ENCODE data around the gene CREB3L4. TPM values are rescaled to one million over a fixed set of nuclear protein-coding genes. Genes with fewer than 3 reads are reported as not detected.

The CREB3L4 gene
- total and polyA plus RNA-seq, 2 of the 13 experiments (the other 11 are each of a cell fraction or from before 2014, with no cell fraction given) = 9.9 to 18.7 TPM

DNA sequence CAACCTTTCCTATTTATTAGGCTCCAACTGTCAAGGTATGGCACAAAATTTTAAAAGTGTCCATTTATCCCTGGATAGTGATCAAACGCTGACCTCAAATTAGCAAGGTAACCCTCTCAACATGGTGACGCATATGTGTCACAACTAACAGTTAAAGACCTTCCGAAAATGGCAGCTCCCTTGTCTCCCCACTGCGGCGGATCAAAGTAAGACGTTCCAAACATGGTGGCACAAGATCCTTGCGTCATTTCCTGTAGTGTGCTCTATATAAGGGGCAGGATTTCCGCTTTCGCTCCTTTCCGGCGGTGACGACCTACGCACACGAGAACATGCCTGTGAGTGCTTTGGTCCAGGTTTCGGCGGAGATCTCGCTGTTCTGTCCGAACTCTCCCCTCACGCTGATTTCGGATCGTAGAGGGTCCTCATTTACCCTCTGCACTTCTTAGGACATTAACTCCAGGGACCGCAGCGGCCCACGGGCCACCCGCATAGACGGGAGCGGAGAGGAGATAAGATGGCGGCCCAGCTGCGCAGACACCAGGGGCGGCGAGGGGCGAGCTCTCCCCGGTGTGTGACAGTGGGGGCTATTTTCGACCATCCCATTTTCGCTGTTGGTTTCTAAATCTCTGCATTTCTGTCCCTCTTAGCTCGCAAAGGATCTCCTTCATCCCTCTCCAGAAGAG, 22.9 kb downstream of the CREB3L4 start, which contains the start of gene RPS27 (continued):
- TF ChIP-seq, protein P1, sequence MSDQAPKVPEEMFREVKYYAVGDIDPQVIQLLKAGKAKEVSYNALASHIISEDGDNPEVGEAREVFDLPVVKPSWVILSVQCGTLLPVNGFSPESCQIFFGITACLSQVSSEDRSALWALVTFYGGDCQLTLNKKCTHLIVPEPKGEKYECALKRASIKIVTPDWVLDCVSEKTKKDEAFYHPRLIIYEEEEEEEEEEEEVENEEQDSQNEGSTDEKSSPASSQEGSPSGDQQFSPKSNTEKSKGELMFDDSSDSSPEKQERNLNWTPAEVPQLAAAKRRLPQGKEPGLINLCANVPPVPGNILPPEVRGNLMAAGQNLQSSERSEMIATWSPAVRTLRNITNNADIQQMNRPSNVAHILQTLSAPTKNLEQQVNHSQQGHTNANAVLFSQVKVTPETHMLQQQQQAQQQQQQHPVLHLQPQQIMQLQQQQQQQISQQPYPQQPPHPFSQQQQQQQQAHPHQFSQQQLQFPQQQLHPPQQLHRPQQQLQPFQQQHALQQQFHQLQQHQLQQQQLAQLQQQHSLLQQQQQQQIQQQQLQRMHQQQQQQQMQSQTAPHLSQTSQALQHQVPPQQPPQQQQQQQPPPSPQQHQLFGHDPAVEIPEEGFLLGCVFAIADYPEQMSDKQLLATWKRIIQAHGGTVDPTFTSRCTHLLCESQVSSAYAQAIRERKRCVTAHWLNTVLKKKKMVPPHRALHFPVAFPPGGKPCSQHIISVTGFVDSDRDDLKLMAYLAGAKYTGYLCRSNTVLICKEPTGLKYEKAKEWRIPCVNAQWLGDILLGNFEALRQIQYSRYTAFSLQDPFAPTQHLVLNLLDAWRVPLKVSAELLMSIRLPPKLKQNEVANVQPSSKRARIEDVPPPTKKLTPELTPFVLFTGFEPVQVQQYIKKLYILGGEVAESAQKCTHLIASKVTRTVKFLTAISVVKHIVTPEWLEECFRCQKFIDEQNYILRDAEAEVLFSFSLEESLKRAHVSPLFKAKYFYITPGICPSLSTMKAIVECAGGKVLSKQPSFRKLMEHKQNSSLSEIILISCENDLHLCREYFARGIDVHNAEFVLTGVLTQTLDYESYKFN (CRISPR knock-in tag; conservative IDR thresholded peaks at IDR 0.05) = peak; percentile 50
- TF ChIP-seq, protein P2, sequence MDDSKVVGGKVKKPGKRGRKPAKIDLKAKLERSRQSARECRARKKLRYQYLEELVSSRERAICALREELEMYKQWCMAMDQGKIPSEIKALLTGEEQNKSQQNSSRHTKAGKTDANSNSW (CRISPR knock-in tag; IDR thresholded peaks at IDR 0.05; ENCODE audit: borderline replicate concordance) = peak; percentile 83; the same call in 1 of the 2 replicates
- TF ChIP-seq ZNF143 (CRISPR knock-in tag; IDR thresholded peaks at IDR 0.05) (peak; percentile 69), RNF2 (conservative IDR thresholded peaks at IDR 0.05; ENCODE audit: low read depth) (peak; percentile 46; the same call in 1 of the 2 replicates), ZC3H4 (CRISPR knock-in tag; IDR thresholded peaks at IDR 0.05; ENCODE audit: borderline replicate concordance) (peak; percentile 66; the same call in 1 of the 2 replicates), SSRP1 (CRISPR knock-in tag; IDR thresholded peaks at IDR 0.05) (0 out of 2 replicates have a peak, but pooled peaks have one; percentile 5), ZNF235 (CRISPR knock-in tag; IDR thresholded peaks at IDR 0.05; ENCODE audit: borderline replicate concordance) (no peak), GPN1 (CRISPR knock-in tag; IDR thresholded peaks at IDR 0.05; ENCODE audit: borderline replicate concordance) (peak; percentile 62; the same call in 1 of the 2 replicates), IRX3 (CRISPR knock-in tag; IDR thresholded peaks at IDR 0.05; ENCODE audit: borderline replicate concordance, low read depth) (no peak; the same call in 1 of the 2 replicates), KDM3A (CRISPR knock-in tag; IDR thresholded peaks at IDR 0.05; ENCODE audit: low read depth) (peak; percentile 68; the same call in 1 of the 2 replicates), HHEX (CRISPR knock-in tag; IDR thresholded peaks at IDR 0.05) (no peak), ZSCAN22 (CRISPR knock-in tag; IDR thresholded peaks at IDR 0.05) (no peak)
- TF ChIP-seq, protein P3, sequence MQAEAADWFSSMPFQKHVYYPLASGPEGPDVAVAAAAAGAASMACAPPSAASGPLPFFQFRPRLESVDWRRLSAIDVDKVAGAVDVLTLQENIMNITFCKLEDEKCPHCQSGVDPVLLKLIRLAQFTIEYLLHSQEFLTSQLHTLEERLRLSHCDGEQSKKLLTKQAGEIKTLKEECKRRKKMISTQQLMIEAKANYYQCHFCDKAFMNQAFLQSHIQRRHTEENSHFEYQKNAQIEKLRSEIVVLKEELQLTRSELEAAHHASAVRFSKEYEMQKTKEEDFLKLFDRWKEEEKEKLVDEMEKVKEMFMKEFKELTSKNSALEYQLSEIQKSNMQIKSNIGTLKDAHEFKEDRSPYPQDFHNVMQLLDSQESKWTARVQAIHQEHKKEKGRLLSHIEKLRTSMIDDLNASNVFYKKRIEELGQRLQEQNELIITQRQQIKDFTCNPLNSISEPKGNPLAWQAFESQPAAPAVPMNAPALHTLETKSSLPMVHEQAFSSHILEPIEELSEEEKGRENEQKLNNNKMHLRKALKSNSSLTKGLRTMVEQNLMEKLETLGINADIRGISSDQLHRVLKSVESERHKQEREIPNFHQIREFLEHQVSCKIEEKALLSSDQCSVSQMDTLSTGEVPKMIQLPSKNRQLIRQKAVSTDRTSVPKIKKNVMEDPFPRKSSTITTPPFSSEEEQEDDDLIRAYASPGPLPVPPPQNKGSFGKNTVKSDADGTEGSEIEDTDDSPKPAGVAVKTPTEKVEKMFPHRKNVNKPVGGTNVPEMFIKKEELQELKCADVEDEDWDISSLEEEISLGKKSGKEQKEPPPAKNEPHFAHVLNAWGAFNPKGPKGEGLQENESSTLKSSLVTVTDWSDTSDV (CRISPR knock-in tag; IDR thresholded peaks at IDR 0.05) = no peak
- TF ChIP-seq, protein P4, sequence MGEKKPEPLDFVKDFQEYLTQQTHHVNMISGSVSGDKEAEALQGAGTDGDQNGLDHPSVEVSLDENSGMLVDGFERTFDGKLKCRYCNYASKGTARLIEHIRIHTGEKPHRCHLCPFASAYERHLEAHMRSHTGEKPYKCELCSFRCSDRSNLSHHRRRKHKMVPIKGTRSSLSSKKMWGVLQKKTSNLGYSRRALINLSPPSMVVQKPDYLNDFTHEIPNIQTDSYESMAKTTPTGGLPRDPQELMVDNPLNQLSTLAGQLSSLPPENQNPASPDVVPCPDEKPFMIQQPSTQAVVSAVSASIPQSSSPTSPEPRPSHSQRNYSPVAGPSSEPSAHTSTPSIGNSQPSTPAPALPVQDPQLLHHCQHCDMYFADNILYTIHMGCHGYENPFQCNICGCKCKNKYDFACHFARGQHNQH (CRISPR knock-in tag; IDR thresholded peaks at IDR 0.05) = peak; percentile 82; the same call in 1 of the 2 replicates
- TF ChIP-seq, protein P5, sequence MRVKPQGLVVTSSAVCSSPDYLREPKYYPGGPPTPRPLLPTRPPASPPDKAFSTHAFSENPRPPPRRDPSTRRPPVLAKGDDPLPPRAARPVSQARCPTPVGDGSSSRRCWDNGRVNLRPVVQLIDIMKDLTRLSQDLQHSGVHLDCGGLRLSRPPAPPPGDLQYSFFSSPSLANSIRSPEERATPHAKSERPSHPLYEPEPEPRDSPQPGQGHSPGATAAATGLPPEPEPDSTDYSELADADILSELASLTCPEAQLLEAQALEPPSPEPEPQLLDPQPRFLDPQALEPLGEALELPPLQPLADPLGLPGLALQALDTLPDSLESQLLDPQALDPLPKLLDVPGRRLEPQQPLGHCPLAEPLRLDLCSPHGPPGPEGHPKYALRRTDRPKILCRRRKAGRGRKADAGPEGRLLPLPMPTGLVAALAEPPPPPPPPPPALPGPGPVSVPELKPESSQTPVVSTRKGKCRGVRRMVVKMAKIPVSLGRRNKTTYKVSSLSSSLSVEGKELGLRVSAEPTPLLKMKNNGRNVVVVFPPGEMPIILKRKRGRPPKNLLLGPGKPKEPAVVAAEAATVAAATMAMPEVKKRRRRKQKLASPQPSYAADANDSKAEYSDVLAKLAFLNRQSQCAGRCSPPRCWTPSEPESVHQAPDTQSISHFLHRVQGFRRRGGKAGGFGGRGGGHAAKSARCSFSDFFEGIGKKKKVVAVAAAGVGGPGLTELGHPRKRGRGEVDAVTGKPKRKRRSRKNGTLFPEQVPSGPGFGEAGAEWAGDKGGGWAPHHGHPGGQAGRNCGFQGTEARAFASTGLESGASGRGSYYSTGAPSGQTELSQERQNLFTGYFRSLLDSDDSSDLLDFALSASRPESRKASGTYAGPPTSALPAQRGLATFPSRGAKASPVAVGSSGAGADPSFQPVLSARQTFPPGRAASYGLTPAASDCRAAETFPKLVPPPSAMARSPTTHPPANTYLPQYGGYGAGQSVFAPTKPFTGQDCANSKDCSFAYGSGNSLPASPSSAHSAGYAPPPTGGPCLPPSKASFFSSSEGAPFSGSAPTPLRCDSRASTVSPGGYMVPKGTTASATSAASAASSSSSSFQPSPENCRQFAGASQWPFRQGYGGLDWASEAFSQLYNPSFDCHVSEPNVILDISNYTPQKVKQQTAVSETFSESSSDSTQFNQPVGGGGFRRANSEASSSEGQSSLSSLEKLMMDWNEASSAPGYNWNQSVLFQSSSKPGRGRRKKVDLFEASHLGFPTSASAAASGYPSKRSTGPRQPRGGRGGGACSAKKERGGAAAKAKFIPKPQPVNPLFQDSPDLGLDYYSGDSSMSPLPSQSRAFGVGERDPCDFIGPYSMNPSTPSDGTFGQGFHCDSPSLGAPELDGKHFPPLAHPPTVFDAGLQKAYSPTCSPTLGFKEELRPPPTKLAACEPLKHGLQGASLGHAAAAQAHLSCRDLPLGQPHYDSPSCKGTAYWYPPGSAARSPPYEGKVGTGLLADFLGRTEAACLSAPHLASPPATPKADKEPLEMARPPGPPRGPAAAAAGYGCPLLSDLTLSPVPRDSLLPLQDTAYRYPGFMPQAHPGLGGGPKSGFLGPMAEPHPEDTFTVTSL (CRISPR knock-in tag; IDR thresholded peaks at IDR 0.05; ENCODE audit: borderline replicate concordance) = no peak

Measured in HepG2 (cell line).